Activated T-helper 1 cell treated with anti-CD3 and anti-CD28 coated beads, Interleukin-12 subunit alpha, Interleukin-12 subunit beta, Interleukin-2, Interleukin-4 antibody, amounts not matched to agents 30 ng/mL and 10 ng/mL and 1 ng/mL, durations not matched to agents 14 hours and 24 hours and 36 hours (primary cell): ENCODE results near the gene KIFC1. TPM values are rescaled to one million over a fixed set of nuclear protein-coding genes. Genes with fewer than 3 reads are reported as not detected.

Source experiments
- DNase-seq: peaks from one replicate; pipeline ENCODE4 v3.0.0; 2021; ENCODE audit warnings: low spot score
- H3K27ac Mint-ChIP-seq: one replicate; pipeline ENCODE4 v1.8.0; 2021; ENCODE audit warnings: mild to moderate bottlenecking, mixed read lengths
- H3K27me3 Mint-ChIP-seq: one replicate; pipeline ENCODE4 v1.8.0; 2022; ENCODE audit warnings: mild to moderate bottlenecking, moderate library complexity, mixed read lengths; ENCODE audit not compliant: insufficient read depth
- H3K36me3 Mint-ChIP-seq: one replicate; pipeline ENCODE4 v1.8.0; 2021; ENCODE audit warnings: low read depth, mixed read lengths
- H3K4me1 Mint-ChIP-seq: one replicate; pipeline ENCODE4 v1.8.0; 2021; ENCODE audit warnings: low read depth, mixed read lengths
- H3K4me3 Mint-ChIP-seq: one replicate; pipeline ENCODE4 v1.8.0; 2021; ENCODE audit warnings: mild to moderate bottlenecking, moderate library complexity, mixed read lengths
- H3K9me3 Mint-ChIP-seq: one replicate; pipeline ENCODE4 v1.8.0; 2021; ENCODE audit warnings: mixed read lengths
- intact Hi-C: fragments of 100-400 bp; cut with micrococcal nuclease; formaldehyde crosslinking; loops from one replicate; pipeline ENCODE4 v1.15.1; 2024
- total RNA-seq: library from RNA; stranded (reverse); gene quantifications from 2 replicates; pipeline ENCODE4 v1.2.3, GENCODE V29; 2022

The KIFC1 gene
- total RNA-seq, 1 donor from 2014 or later, result 59.6 TPM

DNA sequence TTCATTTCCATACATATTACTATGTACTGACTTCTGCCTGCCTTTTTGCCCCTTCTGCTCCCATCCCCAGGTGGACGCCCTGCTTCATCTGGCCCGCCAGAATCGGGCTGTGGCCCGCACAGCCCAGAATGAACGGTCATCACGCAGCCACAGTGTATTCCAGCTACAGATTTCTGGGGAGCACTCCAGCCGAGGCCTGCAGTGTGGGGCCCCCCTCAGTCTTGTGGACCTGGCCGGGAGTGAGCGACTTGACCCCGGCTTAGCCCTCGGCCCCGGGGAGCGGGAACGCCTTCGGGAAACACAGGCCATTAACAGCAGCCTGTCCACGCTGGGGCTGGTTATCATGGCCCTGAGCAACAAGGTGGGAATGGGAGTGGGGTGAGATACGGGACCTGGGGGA, 14.5 kb downstream of the KIFC1 start:
- H3K27ac Mint-ChIP-seq, result no peak overlapping the region

DNA sequence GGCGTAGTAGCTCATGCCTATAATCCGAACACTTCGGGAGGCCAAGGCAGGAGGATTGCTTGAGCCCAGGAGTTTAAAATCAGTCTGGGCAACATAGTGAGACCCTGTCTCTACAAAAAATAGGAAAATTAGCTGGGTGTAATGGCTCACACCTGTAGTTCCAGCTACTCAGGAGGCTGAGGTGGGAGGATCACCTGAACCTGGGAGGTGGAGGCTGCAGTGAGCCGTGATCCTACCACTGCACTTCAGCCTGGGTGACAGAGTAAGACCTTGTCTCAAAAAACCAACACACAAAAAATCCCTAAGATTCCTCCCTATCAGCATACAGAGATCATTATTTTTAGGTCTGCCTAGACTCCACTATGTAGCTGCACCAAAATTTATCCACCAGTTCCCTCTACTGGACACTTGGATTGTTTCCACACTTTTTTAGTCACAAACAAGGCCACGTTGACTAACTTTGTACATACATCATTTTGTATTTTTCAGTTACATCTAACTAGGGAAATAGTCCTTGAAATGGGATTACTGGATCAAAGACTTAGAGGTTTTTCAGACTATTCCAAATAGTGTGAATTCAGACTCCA, 15.6 kb downstream of the KIFC1 start:
- DNase-seq, result no peak
- Mint-ChIP-seq H3K4me1 (peaks cover 26% of the 10 kb centered on the region), H3K27ac (no peak overlapping the region)

More for the DNA sequence above, 14.5 kb downstream of the KIFC1 start:
- DNase-seq, result no peak
- Mint-ChIP-seq H3K4me3 (no peak overlapping the region), H3K27me3 (no peaks in the 10 kb centered on the region), H3K36me3 (peaks cover 52% of the 10 kb centered on the region), H3K4me1 (peaks cover 18% of the 10 kb centered on the region), H3K9me3 (no peaks in the 10 kb centered on the region)
- intact Hi-C loops, result no loop called here

DNA sequence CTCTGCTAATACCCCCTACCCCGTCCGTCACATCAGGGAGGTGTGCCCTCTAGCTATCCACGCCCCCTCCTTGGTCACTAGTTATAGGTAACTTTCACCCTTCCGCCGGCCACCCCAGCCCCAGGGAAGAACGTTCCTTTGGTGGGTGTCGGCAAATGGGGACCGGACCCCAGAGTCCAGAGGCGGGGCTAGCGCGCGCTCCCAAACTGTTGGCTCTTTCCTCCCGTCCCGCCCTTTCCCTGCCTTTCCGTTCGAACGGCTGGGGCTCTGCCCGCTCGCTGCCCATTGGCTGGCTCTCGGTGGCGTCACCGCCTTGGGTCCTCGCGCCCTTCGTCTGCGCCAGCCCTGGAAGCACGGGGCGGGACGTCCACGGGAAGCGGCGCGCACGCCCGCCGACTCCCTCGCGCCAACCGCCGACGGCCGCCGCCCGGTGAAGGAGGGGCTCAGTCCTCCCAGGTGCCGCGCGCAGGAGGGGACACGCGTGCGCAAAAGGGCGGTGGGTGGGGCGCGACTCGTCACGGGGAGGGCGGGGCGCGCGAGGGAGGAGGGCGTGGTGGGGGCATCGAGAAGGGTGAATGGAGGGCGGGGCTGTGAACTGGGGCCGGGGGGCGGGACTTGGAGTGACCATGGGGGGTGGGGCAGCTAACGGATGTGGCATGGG, 18.6 kb downstream of the KIFC1 start:
- H3K27ac Mint-ChIP-seq, result peak overlapping the region; percentile 96
- H3K9me3 Mint-ChIP-seq, result no peaks in the 10 kb centered on the region
- H3K27me3 Mint-ChIP-seq, result no peaks in the 10 kb centered on the region
- peak; percentile 99 for DNase-seq
- peak overlapping the region; percentile 91 for H3K4me3 Mint-ChIP-seq
- H3K36me3 Mint-ChIP-seq, result peaks cover 48% of the 10 kb centered on the region
- intact Hi-C loops, result loop anchor here (1.0 to 10.0 kb wide), 12 partner anchors 8 to 1235 kb away; partner anchors contain the start of genes AGPAT1, CUTA, KIFC1 and LEMD2
- H3K4me1 Mint-ChIP-seq, result peaks cover 50% of the 10 kb centered on the region

More for the DNA sequence above, 15.6 kb downstream of the KIFC1 start:
- no peak overlapping the region for H3K4me3 Mint-ChIP-seq
- no peaks in the 10 kb centered on the region for H3K9me3 Mint-ChIP-seq
- H3K36me3 Mint-ChIP-seq, result peaks cover 52% of the 10 kb centered on the region
- H3K27me3 Mint-ChIP-seq, result no peaks in the 10 kb centered on the region
- intact Hi-C loops, result no loop called here

DNA sequence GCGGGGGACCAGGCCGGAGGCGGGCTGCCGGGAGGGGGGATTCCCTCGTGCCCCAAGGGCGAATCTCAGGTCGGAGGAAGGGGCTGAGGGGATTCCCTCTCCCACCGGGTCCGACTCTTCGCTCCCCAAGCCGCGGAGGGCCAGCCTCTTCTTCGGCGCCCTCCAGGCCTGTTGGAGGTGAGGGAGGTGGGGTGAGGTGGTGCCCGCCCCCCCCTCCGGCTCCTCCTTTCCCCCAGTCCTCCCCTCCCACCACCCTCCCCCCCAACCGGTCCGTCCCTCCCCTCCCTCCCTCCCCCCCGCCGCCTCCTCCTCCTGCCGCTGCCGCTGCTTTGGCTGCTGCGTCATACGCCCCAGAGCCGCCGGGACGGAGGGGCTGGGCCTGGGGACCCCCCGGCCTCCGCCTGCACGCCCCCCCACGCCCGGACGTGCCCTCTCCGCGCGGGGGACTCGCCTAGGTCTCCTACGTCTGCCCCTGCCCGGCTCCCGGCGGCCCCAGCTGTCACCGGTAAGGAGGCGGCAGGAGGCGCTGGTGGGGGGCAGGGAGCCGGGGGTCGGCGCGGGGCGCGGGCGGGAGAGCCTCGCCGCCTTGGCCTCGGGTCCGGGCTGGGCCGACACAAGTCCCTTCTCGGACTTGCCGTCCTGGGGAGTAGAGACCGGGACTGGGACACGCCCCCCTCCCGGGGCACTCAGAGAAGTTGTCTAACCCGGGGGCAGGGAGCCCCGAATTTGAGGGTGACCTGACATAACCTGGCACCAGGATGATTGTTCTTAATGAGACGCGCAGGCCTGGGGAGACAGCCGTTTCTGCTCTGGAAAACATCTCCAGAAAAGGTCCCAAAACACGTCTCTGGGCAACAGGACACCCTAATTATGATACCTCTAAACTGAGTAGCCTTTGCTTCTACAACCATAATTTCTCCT, 19.3 kb downstream of the KIFC1 start, which contains the start of gene PHF1:
Gene PHF1 (plus strand): TSS at position 304 of the 921 bp plus-strand sequence. CDS start 1,250 bp downstream, outside the sequence.
- no peak for DNase-seq
- no peaks in the 10 kb centered on the region for H3K9me3 Mint-ChIP-seq
- peaks cover 52% of the 10 kb centered on the region for H3K4me1 Mint-ChIP-seq
- H3K27ac Mint-ChIP-seq, result peak within 1 kb of the TSS; percentile 96
- H3K27me3 Mint-ChIP-seq, result no peaks in the 10 kb centered on the region
- intact Hi-C loops, result loop anchor here (1.0 to 10.0 kb wide), 12 partner anchors 7 to 1236 kb away; partner anchors contain the start of genes AGPAT1, CUTA, KIFC1 and LEMD2
- peaks cover 47% of the 10 kb centered on the region for H3K36me3 Mint-ChIP-seq
- peak within 1 kb of the TSS; percentile 91 for H3K4me3 Mint-ChIP-seq

DNA sequence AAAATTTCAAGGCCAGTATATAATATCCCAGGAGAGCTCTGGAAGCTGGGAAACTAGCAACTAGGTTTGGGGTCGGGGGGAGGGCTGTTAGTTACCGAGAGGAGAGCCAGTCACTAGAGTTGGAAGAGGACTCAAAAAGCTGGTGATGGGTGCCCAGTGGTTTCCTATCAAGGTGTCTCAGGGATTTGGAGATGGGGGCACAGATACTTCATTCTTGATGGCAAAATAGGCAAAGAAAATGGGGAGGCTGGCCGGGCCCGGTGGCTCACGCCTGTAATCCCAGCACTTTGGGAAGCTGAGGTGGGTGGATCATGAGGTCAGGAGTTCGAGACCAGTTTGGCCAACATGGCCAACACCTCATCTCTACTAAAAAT, 20.0 kb downstream of the KIFC1 start:
- peaks cover 44% of the 10 kb centered on the region for H3K36me3 Mint-ChIP-seq

DNA sequence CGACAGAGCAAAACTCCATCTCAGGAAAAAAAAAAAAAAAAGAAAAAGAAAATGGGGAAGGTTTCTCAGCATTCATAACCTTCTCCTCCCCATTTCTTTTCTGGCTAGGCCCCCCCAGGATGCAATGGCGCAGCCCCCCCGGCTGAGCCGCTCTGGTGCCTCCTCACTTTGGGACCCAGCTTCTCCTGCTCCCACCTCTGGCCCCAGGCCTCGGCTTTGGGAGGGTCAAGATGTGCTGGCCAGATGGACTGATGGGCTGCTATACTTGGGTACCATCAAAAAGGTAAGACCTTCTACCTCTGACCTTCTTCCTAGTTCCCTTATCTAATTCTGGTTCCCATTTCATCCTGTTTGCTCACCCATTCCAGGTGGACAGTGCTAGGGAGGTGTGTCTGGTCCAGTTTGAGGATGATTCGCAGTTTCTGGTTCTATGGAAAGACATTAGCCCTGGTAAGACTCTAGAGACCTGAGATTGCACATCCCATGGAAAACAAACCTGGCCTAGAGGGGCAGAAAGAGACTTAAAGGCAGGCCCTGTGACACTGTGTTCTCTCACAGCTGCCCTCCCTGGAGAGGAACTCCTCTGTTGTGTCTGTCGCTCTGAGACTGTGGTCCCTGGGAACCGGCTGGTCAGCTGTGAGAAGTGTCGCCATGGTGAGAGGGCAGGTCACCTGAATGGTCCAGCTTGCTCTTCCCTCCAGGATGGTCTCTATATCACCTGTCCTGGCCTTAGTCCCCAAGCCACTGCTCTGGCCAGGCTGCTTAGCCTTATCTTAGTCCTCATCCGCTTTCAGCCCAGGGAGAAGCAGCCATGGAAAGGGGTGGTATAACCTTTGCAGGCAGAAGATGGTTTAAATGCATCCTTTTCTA, 20.8 kb downstream of the KIFC1 start:
- Mint-ChIP-seq H3K36me3 (peaks cover 40% of the 10 kb centered on the region), H3K9me3 (no peaks in the 10 kb centered on the region), H3K4me3 (peak overlapping the region; percentile 59), H3K4me1 (peaks cover 66% of the 10 kb centered on the region), H3K27me3 (no peaks in the 10 kb centered on the region), H3K27ac (peak overlapping the region; percentile 72)
- intact Hi-C loops, result loop anchor here (10.0 kb wide), 3 partner anchors 372 to 1238 kb away; partner anchors contain the start of genes AGPAT1, LEMD2, PSMB8 and RNF5
- no peak for DNase-seq

More for the DNA sequence above, 20.0 kb downstream of the KIFC1 start:
- Mint-ChIP-seq H3K27me3 (no peaks in the 10 kb centered on the region), H3K4me1 (peaks cover 59% of the 10 kb centered on the region), H3K9me3 (no peaks in the 10 kb centered on the region), H3K4me3 (peak overlapping the region; percentile 81), H3K27ac (peak overlapping the region; percentile 55)
- intact Hi-C loops, result loop anchor here (2.0 to 10.0 kb wide), 4 partner anchors 13 to 1237 kb away; partner anchors contain the start of genes AGPAT1, LEMD2, PSMB8 and RNF5
- no peak for DNase-seq

DNA sequence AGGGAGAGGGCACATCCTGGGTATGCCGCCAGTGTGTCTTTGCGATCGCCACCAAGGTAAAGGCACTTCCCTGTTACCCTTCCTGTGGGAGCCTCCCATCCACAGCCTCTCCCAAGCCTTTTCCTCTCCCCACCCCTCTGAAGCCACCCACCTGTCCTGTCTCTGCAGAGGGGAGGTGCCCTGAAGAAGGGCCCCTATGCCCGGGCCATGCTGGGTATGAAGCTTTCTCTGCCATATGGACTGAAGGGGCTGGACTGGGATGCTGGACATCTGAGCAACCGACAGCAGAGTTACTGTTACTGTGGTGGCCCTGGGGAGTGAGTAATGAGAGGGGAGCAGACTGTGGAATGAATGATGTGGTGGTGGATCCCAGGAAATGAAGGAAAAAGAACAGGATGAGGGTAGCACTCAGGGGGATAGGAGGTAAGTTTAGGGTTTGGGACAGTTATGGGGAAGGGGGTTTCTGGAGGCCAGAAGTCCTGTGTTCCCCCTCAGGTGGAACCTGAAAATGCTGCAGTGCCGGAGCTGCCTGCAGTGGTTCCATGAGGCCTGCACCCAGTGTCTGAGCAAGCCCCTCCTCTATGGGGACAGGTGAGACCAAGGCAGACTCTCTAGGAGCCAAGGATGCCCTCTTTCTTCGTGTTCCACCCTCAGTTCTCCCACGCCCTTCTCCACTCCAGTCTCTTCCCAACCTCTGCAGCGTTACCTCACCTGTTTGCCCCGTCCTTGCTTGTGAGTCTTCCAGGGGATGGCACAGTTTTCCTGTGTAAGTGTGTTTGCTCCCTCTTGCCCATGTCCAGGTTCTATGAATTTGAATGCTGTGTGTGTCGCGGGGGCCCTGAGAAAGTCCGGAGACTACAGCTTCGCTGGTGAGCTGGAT, 21.9 kb downstream of the KIFC1 start:
- H3K4me1 Mint-ChIP-seq, result peaks cover 72% of the 10 kb centered on the region
- peak overlapping the region; percentile 49 for H3K27ac Mint-ChIP-seq
- H3K4me3 Mint-ChIP-seq, result peak overlapping the region; percentile 41
- H3K27me3 Mint-ChIP-seq, result no peaks in the 10 kb centered on the region
- no peaks in the 10 kb centered on the region for H3K9me3 Mint-ChIP-seq
- intact Hi-C loops, result loop anchor here (10.0 kb wide), 3 partner anchors 371 to 1239 kb away; partner anchors contain the start of genes AGPAT1, LEMD2, PSMB8 and RNF5
- DNase-seq, result no peak
- H3K36me3 Mint-ChIP-seq, result peaks cover 33% of the 10 kb centered on the region

DNA sequence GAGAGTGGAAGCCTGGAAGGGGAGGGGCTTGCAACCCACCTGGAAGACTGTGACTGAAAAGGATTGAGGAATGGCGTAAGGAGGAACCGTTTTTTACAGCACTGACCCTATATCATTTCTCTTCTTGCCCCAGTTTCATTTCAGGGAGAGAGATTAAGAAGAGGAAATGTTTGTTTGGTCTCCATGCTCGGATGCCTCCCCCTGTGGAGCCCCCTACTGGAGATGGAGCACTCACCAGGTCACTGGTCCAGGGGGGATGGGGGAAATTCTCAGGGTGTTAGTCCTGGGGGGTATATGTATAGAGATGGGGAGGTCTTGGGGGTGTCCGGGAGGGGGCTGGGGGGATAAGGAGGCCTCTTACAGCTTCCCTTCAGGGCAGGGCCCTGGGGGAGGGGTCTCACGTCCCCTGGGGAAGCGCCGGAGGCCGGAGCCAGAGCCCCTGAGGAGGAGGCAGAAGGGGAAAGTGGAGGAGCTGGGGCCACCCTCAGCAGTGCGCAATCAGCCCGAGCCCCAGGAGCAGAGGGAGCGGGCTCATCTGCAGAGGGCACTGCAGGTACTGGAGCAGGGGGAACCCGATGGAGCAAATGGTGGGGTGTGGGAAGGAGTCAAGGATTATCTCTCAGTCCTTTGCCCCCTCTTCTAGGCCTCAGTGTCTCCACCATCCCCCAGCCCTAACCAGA, 23.1 kb downstream of the KIFC1 start:
- Mint-ChIP-seq H3K9me3 (no peaks in the 10 kb centered on the region), H3K36me3 (peaks cover 29% of the 10 kb centered on the region), H3K4me1 (peaks cover 76% of the 10 kb centered on the region), H3K27ac (peak overlapping the region; percentile 45), H3K27me3 (no peaks in the 10 kb centered on the region), H3K4me3 (peak overlapping the region; percentile 6)
- DNase-seq, result no peak
- intact Hi-C loops, result loop anchor here (10.0 kb wide), 3 partner anchors 370 to 1240 kb away; partner anchors contain the start of genes AGPAT1, LEMD2, PSMB8 and RNF5

DNA sequence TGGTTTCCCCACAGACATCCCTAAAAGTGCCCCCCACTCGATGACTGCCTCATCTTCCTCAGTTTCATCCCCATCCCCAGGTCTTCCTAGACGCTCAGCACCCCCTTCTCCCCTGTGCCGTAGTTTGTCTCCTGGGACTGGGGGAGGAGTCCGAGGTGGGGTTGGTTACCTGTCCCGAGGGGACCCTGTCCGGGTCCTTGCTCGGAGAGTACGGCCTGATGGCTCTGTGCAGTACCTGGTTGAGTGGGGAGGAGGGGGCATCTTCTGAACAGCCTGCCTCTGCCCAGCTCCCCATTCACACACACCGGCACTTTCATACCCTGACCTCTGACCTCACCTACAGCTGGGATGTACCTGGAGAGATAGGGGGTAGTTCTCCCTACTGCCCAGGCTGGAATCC, 24.2 kb downstream of the KIFC1 start:
- peaks cover 29% of the 10 kb centered on the region for H3K36me3 Mint-ChIP-seq
- intact Hi-C loops, result loop anchor here (2.0 to 10.0 kb wide), 5 partner anchors 15 to 1241 kb away; partner anchors contain the start of genes AGPAT1, BRD2, LEMD2 and PSMB8

DNA sequence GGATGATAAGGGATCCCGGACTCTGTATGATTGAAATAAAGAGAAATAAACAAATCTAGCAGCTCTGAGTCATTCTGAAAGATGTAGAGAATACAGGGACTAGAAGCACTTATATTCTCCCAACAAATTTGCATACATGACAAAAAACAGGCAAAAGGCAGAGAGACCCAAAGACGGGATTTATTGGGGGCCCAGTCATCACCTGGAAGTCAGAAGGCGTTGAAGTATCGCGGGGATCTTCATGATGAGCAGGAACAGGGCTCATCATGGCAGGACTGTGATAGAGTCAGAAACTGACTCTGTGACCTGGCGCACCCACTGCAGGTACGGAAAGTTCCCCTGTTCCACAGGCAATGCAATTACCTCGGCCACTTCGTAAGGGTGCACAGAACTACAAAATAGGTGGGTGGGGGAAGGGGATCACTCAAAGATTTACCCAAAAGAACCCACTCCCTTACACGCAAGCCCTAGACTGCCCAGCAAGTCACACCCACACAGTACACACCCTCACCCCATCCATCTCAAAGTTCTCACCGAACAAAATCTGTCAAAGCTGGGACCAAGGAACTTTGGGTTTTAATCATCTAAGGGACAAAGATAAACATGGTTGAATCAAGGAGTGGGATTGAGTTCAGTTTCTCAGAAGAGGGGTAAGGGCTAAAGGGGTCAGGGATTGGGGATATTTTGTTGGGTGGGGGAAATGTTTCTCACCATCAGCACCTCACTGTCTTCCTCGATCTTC, 24.9 kb downstream of the KIFC1 start:
- Mint-ChIP-seq H3K27me3 (no peaks in the 10 kb centered on the region), H3K27ac (peak overlapping the region; percentile 96), H3K4me3 (peak overlapping the region; percentile 95), H3K4me1 (peaks cover 76% of the 10 kb centered on the region), H3K36me3 (peaks cover 29% of the 10 kb centered on the region), H3K9me3 (no peaks in the 10 kb centered on the region)
- no peak for DNase-seq
- intact Hi-C loops, result loop anchor here (2.0 to 10.0 kb wide), 5 partner anchors 14 to 1242 kb away; partner anchors contain the start of genes AGPAT1, BRD2, LEMD2 and PSMB8

More for the DNA sequence above, 24.2 kb downstream of the KIFC1 start:
- peak overlapping the region; percentile 96 for H3K27ac Mint-ChIP-seq
- H3K4me1 Mint-ChIP-seq, result peaks cover 74% of the 10 kb centered on the region
- H3K27me3 Mint-ChIP-seq, result no peaks in the 10 kb centered on the region
- no peaks in the 10 kb centered on the region for H3K9me3 Mint-ChIP-seq
- no peak for DNase-seq
- peak overlapping the region; percentile 95 for H3K4me3 Mint-ChIP-seq
